ENCODE data around the gene ANXA8.
"Not testable (repeated sequence)": the region's sequence is repeated elsewhere in the genome, so short reads cannot be mapped to it uniquely, and the experiment has no call there.

ANXA8 gene, protein sequence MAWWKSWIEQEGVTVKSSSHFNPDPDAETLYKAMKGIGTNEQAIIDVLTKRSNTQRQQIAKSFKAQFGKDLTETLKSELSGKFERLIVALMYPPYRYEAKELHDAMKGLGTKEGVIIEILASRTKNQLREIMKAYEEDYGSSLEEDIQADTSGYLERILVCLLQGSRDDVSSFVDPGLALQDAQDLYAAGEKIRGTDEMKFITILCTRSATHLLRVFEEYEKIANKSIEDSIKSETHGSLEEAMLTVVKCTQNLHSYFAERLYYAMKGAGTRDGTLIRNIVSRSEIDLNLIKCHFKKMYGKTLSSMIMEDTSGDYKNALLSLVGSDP

GRCh38 chr10:47483923-47484322 lies at the start of gene ANXA8:
TSS of gene ANXA8 (minus strand) at chr10:47484115. CDS start at chr10:47483933, 182 bp downstream.
- TF ChIP-seq, protein P1, sequence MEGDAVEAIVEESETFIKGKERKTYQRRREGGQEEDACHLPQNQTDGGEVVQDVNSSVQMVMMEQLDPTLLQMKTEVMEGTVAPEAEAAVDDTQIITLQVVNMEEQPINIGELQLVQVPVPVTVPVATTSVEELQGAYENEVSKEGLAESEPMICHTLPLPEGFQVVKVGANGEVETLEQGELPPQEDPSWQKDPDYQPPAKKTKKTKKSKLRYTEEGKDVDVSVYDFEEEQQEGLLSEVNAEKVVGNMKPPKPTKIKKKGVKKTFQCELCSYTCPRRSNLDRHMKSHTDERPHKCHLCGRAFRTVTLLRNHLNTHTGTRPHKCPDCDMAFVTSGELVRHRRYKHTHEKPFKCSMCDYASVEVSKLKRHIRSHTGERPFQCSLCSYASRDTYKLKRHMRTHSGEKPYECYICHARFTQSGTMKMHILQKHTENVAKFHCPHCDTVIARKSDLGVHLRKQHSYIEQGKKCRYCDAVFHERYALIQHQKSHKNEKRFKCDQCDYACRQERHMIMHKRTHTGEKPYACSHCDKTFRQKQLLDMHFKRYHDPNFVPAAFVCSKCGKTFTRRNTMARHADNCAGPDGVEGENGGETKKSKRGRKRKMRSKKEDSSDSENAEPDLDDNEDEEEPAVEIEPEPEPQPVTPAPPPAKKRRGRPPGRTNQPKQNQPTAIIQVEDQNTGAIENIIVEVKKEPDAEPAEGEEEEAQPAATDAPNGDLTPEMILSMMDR (IDR thresholded peaks at IDR 0.05): not testable (repeated sequence)

- TF ChIP-seq, protein P1 (IDR thresholded peaks at IDR 0.05): not testable (repeated sequence)
Measured at GRCh38 chr10:47523475-47523874, 39.6 kb upstream of the ANXA8 start, which contains the start of gene AGAP9. TSS of gene AGAP9 (minus strand) at chr10:47523638. CDS start at chr10:47523526, 112 bp downstream.

- TF ChIP-seq, protein P1 (IDR thresholded peaks at IDR 0.05): not testable (repeated sequence)
Measured at GRCh38 chr10:47491600-47491999, 7.7 kb upstream of the ANXA8 start, which contains the start of gene FAM25G. TSS of gene FAM25G (minus strand) at chr10:47491700. CDS start at chr10:47491674, 26 bp downstream.

DNA sequence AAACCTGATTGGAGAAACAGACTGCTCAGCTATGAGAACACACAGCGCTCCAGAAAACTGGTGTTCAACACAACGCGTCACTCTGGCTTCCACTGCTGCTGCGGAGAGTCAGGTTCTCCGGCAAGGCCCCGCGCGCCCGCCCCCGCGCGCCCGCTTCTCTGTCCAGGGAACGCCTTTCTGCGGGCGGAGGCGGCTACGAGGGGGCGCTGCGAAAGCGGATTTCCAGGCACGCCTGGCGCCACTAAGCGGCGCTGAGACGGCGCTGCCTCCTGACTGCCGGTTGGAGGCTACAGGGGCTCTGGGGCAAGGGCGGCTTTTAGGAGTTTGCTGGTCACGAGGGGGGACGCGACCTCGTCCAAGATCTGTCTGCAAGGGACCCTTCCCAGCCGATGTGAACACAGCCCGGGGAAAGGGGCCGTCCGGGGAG lies 22.6 kb downstream of the ANXA8 start:
- TF ChIP-seq, protein P1 (IDR thresholded peaks at IDR 0.05): peak; percentile 35

DNA sequence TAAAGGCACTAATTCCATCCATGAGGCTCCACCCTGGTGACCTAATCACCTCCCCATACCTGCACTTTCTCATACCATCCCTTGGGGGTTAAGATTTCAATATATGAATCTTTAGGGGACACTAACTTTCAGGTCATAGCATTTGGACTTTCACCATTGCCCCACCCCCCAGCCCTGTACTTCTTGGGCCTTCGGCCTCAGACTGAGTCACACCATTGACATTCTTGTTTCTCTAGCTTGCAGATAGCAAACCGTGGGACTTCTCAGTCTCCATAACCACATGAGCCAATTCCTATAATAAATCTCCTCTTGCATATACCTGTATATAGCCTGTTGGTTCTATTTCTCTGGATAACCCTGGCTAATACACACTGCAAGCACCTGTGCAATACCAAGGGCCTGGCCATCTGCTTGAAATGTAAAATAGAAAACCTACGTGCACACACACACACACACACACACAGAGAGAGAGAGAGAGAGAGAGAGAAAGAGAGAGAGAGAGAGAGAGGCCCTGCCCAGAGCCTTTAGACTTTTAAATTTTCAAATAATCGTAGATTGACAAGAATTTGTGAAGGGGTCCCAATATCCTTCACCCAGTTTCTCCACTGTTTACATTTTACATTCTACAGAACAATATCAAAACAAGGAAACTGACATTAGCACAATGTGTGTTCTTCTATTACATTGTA lies 25.3 kb downstream of the ANXA8 start:
- TF ChIP-seq, protein P1 (IDR thresholded peaks at IDR 0.05): no peak

DNA sequence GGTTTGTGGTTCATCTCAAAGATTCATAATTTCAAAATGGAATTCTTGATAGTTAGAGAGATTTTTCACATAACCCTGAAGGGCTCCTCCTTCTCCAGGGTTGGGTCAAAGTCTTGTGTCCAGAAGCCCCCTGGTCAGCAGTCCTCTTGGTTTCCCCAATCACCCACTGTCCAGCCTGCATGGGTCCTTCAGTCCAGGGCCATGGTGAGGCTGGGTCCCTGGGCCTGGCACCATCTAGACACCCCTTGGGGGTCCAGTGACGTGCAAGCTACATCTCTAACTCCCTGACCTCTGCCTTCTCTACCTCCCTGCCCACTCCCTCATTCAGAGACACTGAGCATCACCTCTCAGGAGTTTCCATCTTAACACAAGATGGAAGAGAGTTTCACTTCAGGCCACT lies 26.1 kb downstream of the ANXA8 start:
- TF ChIP-seq, protein P1 (IDR thresholded peaks at IDR 0.05): no peak

DNA sequence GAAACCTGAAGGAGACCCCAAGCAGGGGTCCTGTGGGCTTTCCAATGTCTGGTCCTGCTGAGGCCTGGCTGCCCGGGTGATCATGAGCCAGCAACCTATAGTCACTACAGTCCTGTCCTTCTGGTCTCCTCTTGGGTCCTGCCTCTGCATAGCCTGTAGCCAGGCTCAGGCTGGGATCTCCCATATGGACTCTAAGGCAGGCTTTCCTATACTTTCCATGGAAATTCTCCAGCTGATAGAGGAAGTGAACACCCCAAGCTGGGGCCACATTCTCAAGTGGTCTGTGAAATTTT lies 26.4 kb downstream of the ANXA8 start:
- TF ChIP-seq, protein P1 (IDR thresholded peaks at IDR 0.05): no peak
